ENCODE results near the gene FAM174B.
"Not testable (repeated sequence)": the region's sequence is repeated elsewhere in the genome, so short reads cannot be mapped to it uniquely, and the experiment has no call there.

FAM174B gene

DNA sequence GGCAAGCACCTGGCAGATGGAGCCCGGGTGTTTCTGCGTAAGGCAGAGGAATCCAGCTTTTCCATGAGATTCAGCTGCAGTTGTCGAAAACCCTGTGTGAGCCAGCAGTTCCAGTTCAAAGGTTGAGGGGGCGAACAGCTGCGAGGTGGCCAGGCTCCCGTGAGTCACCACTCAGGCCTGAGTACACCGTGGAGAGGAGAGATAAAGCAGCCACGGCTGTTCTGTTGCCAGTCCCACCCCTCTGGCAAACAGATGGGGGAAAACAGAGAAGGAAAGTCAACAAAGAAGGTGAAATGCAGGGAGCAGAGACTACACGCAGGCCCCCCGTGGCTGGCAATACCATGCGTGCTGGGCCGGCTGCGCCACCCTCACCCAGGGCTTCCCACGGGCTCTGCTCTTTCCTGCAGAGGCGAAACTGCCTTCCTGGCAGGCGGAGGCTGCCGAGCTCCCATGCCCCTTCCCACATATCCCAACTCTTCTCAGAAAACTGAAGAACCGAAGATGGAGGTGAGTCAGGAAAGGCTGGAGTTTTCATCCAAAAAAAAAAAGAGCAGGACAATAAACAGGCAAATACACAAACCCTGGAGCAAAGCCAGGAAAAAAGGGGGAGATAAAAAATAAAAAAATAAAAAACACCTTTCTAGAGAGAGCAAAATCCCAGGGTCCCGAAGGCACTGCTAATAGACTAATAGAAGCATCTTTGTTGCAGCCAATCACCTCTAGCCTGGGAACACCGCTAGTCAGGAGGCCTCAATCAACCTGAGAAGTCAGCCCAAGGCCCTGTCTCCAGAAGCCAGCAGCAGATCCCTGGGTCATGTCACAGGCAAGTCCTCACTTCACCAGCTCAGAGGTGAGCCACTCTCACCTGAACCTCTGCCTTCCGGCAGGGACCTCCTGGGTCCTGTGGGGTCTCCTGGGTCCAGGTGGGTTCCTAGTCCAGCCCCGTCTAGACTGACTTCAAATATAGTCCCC lies 37.7 kb downstream of the FAM174B start:
- no peak for DNase-seq

DNA sequence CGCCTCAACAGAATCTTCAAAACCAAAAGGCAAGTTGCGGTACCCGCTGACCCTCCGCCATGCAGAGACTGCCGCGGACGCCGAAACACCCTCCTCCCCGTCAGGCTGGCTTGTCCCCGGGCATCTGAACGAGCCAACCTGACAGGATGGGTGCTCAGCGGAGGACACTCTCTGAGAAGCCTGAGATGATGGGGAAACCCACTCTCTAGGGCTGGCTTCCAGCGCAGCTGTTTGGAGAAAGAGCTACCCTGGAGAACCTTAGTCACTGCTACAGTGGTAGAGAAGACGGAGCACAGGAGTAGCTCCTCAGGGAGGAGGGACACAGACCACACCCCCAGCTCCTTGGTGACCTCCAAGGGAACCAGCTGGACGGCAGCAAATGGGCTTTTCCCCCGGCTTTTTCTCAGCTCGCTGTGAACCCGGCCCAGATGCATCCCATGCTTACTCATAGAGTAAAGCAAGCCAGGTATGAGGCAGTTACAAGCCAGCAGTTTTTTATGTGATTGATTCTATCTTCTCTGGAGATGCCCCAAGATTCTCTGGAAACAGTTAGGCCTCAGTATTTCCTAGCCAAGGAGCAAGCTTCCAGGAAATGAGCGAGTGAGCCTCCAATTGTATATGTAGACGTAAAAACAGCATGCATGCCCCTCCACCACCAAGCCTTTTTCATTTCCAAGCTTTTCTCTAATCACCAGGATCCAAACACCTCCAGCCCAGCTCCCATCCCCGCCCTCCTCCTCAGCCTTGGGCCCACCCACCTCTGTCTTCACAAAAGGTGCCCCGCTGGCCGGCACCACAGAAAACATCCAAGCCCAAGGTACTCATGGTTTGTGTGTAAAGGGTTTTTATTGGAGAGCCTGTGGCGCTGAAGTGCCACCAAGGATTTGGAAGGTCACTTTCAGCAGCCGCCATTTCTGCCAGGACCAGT lies 38.7 kb downstream of the FAM174B start:
- DNase-seq, result no peak

DNA sequence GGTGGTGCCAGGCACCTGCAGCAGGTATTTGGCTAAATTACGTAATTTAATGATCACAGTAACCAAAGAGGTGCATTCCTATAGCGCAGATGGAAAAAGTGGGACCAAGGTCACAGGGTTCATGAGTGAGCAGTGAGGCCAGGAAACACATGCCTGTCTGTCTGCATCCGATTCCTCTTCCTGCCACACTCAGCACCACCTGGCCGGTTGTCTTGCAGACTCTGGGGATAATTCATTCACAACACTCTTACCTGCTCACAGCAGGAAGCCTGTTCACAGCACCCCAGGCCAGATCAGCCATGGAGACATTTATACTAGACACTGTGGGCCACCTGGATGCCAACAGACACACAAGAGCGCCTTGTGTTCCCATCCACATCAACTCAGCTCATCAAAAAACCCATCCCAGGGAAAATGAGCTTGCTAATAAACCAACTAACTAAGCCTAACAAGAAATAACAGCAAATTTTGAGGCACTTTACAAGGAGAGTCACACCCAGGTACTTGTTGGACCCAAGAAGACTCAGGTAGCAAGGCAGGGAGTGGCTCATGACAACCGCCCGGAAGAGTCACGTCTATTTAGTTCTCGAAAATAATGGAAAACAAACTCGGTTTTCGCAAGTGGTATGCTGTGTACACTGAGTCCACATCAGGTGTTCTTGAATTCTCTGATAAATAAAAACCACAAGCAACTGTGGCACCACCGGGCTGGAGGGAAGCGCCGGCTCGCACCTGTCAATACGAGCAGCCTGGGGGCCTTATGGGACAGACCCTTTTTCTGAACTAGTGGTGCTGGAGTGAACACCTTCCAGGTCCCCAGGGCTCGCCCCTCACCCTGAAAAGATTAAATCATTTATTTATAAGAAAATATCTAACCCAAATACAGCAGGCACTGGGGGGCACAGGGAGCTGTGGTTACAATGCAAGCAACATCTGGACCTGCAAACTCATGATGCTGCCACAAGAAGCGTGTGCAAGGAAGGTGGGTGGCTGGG lies 40.5 kb downstream of the FAM174B start:
- no peak for DNase-seq

DNA sequence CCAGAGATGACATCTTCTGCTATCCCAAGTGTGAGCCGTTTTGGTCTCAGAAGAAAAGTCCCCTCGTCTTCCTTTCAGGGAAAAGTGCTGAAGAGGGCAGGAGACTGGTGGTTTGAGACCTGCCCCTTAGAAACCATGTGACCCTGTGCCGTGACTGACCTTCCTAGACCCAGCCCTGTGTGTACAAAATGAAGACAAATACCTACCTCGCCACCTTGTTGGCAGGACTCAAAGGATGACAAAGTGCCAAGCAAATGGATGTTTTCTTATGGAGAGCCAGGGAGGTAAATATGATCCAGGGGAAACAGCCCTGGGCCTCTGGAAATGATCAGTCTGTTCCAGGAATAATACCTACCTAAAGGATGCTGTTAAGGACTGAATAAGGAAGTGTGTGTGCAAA lies 41.3 kb downstream of the FAM174B start:
- no peak for DNase-seq

DNA sequence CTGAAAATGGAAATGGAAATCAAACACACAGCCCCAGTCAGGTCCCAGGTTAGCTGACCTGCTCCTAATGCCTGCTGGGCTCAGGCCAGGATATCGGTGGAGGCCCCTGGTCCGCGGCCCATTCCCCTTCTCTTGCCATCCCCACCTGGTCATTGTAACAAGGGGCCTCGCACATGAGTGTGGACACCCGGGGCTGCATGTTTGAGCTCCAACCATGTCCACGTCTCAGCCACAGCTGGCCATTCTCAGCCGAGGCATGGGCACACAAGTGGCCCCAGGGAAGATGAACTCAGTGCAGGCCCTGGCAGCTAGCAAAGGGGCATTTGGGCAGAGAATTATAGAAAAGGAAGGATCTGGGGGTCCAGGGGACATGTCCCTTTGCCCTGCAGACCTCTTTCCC lies 41.7 kb downstream of the FAM174B start:
- DNase-seq, result no peak

DNA sequence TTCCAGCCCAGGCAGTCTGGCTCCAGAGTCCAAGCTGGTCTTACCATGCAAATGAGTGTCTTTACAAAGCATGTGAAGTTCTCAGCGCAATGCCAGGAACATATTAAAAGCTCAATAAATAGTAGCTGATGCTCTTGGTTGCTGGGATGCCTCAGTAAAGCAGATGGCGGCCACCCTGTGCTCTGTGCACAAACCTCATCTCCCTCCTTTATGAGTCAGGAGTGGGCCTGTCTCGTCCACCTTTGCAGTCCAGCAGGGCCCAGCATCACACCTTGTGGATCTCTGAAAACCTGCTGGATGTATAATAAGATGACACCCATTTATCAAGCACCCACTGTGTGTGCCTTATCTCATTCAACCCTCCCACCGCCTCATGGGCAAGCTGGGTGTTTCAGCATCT lies 42.7 kb downstream of the FAM174B start:
- no peak for DNase-seq

DNA sequence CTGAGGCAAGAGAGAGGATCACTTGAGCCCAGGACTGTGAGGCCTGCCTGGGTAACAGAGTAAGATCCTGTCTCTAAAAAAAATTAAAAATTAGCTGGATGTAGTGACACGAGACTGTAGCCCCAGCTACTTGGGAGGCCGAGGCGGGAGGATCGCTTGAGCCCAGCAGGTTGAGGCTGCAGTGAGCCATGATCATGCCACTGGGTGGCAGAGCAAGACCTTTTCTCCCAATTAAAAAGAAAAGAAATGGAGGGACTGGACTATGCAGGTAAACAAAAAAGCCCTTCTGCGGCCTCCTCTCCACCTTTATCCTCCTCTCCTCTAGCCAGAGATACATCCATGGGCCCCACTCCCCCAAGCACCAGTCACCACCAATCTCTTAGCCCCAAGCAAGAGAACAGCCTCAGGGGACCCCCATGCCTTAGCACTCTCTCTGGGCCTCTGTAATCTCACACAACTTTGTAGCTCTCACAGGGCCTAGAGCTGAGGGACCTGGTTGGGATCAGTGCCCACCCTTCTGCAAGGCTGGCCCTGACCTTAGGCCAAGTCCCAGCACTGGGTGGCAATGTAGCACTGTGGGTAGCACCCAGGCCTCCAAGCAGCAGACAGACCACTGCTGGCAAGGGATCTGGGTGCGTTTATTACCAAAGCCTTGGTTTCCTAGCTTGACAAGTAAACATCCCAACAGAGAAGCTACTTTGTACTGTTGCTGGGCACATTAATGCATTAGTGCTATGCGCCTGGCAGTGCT lies 43.4 kb downstream of the FAM174B start:
- DNase-seq, result no peak

DNA sequence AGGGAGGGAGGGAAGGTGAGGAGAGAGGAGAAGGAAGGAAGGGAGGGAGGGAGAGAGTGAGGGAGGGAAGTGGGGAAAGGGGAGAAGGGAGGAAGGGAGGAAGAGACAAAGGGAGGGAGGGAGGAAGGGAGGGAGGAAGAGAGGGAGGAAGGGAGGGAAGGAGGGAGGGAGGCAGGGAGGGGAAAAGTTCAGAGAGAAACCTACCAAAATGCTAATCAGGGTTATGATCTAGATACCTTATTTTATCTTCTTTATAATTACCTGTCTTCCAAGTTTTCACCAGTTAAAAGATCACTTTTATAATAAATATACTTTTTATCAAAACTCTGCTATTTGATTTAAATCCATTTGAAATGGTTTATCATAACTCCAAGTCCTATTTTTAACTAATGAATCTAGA lies 44.4 kb downstream of the FAM174B start:
- DNase-seq, result no peak

DNA sequence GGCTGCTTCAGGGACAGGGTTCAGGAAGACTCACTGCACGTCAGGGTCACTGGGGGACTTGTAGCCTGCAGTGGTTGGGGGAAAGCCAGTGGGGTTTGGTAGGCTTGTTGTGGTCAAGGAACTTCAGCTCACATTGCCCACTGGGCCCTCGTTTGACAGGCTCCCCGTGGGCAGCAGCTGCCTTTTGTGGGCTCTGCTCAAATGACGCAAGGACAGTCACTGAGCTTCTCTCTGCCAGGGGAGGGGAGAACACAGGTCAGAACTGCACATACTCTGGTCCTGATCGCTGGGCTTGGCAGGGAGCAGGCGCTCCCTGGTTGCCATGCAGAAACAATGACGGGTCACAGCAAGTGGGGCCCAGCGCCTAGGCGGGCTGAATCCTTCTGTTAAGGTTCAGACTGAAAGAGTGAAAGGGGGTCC lies 45.5 kb downstream of the FAM174B start:
- no peak for DNase-seq

DNA sequence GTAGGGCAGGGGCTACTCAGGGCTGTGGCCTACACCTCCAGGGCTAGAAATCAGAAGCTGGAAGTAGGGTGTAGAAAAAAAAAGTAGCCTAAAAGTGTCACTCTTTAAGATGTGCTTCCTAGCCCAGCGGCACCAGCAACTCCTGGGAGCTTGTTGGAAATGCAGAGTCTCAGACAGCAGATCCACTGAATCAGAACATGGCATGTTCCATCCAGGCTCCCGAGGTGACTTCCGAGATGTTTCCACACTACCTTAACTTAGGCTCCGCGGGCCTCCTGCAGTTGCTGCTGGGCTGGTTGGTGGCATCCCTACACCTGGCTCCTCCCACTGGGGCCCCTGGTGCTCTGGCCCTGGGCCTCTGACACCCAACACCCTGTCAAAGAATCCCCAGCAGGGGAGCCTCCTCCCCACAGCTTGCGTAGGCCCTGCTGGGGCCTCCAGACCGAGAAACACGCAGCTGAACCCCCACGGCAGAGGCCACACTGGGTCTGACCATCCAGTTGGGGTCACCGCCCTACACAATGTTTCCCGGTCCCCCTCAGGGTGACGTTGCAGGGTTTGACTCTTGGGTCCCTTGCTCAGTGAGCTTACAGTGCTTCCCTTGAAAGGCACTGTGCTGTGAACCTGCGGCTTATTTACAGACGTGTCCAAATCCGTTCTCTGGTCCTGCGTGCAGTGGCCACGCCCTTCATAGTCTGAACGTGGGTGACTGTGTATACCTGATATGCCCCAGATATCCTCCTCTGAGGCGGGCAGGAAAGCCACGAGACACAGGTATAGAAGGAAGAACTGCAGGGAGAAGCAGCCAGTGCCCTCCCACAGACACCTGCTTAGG lies 46.5 kb downstream of the FAM174B start:
- no peak for DNase-seq

DNA sequence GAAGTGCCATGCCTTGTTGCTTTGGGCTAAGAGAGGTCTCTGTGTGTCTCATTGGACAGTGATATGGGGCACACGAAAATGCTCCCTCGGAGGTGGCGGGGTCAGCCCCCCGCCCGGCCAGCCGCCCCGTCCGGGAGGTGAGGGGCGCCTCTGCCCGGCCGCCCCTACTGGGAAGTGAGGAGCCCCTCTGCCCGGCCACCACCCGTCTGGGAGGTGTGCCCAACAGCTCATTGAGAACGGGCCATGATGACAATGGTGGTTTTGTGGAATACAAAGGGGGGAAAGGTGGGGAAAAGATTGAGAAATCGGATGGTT lies 48.8 kb downstream of the FAM174B start:
- not testable (repeated sequence) for DNase-seq

DNA sequence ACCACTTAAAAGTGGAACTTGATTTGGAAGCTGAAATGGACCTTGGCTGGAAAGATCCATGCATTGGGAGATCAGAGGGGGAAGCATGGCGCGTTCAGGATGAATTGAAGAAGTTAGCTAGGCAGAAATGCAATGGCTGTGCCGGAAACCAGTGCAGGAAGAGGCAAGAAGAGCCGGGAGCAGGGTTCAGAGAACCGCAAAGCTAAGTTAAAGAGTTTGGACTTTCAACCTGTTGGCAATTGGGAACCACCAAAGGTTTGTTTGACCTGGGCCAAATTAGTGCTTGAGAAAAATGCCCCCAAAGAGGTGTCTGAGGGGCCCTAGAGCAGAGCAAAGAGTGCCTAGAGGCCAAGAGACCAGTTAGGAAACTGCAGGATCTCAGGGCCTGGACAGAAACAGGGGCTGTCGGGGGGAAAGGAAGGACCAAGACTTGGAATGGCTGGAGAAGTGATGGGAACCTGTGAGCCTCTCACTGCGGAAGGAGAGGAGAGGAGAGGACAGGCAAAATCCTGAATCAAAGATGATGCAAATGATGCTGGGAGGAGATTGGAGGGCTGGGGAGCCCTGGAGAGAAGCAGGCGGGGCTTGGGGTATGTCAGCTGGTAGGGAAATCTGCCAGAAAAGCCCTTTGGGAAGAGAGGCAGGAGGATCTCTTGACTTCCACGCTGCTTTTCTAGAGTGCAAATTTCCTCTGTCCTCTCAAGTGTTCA lies 49.3 kb downstream of the FAM174B start:
- DNase-seq, result no peak

DNA sequence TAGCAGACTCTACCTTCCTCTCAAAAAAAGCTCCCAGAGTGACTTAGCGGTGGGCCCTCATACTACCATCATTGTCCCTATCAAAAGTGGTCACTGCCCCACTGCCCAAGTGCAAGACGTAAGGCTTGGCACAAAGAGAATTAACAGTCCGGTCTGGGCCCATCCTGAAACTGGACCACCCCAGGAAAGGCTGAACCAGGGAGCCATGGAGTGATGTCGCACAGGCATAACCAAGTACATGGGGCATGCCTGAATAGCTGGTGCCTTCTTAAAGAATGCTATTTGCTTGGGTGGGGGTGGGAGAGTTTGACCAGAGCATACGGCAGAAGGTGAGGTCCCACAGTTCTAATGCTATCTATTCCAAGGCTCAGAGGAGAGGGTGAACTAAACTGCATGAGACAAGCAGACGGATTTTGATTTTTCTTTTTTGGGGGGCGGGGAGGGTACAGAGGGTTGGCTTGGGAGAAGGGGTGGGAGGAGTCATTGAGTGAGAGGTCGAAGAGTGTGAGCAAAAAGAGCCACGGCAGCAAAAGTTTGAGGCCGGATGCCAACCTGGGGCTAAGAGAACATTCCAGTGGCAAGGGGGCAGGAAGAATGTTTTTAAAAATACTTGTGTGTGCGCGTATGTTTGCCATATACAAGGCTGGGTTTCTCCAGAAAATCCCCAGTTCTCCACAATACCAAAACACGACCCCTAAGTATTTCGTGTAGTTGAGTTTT lies 50.2 kb downstream of the FAM174B start:
- DNase-seq, result no peak

DNA sequence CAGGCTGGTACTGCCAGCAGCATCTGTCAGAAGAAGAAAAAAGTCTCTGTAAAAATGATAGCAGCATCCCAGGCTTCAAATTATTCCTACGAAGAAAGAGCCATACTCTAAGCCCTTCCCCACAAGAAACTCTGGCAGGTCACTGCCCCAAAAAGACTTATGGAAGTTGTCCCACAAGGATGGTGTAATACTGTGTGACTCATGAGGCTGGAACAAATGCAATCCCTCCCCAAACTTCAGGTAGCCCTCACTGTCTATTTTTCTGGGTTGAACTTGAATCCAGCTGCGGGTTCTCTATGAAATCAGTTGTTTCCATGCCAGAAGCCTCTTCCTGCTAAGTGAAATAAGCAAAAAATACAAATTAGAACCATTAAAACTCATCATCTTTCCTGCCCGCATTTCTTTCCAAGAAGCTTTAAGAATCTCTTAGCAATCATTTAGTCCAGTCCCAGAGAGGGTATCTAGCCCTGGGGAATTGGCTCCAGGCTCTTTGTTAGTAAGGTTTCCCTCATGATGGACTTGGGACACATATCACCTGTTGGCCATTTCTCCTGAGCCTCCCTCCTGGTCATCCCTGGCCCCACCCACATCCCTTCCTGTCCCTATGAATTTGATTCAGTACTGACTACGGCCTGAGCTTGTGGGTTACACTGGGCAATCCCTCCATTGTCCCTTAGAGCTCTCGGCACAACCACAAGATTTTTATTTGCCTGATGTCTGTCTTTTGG lies 51.7 kb downstream of the FAM174B start:
- no peak for DNase-seq

DNA sequence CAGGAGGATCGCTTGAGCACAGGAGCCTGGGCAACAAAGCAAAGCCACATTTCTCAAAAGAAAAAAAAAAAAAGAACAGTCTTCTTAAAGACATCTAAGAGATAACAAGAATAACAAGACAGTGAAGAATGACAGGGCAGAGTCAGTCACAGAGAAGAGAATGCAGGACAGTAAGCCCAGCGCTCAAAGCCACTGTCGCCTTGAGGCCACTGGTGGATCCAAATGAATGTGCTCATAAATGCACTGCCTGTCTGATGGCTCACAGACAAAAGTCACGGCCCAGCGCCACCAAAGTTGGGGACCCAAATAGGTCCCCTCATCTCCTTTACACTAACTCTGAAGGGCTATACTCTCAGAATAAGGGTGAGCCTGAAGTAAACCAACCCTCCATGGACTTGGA lies 52.3 kb downstream of the FAM174B start:
- no peak for DNase-seq

DNA sequence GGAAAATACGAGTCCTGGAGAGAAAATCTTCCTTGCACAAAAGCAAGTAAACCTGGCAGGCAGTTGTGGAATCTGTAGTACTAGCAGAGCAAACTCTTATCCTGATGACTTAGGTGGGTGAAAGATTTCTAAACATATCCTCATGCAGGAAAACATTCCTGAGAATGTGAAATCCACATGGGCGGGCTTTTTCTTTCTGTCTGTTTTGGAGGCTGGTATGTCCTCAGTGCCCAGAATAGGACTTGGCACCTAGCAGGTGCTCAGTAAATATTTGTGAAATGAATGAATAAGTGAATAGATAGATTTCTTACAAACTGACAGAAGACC lies 53.3 kb downstream of the FAM174B start:
- no peak for DNase-seq

DNA sequence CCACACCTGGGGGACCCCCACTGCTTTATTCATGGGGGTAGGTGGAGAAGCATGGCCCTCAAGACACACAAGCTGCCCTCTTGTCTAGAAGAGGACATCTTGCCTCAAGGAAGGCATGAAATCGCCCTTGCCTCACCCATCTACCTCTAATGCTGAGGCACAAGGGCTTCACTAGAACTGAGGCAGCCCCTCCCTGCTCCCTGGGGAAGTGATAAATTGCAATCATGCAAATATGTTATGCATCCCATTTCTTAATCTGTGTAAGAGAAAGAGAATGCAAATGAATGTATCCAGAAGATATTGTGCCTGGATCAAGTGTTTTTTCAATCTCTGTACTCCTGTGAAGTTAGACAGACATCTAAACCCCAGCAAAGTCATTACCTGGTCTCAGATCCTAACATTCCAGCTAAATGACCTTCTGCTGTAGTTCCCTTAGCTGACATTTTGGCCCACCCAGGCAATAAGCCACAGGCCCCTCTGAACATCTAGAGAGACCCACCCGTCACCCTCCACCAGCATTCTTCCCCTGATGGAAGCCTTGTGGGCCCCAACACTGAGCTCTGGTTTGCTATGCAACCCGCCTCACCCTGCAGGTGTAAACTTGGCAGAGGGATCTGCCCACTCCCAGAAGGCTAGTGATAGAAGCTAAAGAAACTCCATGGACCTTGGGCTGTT lies 53.8 kb downstream of the FAM174B start:
- DNase-seq, result no peak

DNA sequence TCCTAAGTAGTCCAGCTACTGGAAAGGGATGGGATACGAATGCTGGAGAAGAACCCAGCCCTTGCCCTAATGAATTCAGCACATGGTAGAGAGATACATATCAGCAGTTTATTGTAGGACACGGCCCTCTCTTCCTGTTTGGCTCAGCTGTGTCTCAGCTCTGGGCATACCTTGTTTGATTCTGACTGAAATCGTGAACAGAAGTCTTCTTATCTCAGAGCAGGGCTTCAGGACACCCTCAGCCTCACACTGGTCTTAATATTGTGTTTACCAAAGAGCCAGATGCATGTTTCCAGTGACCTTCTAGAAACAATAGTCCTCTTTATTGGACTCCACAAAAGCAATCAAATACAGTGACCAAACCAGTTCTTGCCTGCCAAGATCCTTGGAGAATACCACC lies 54.7 kb downstream of the FAM174B start:
- no peak for DNase-seq
